GM23338 (cell line): ENCODE measurements around the gene SLC35F4. TPM values are rescaled to one million over a fixed set of nuclear protein-coding genes. Genes with fewer than 3 reads are reported as not detected.

ENCODE experiments used
- ATAC-seq: fragments of 200-7000 bp; cut with Tn5 transposase; 3 replicates; pipeline ENCODE4 v1.9.1; 2020
- DNase-seq: peaks from one replicate; pipeline ENCODE4 v3.0.0-alpha.2; 2015; ENCODE audit warnings: low spot score
- H2AFZ ChIP-seq: fragments of 200-600 bp; sonication (generic); 2 replicates; pipeline ENCODE4 v1.8.0; 2016; ENCODE audit warnings: antibody characterized with exemption, mild to moderate bottlenecking, moderate library complexity
- H3F3A ChIP-seq: fragments of 200-600 bp; sonication (generic); replicated peaks from 2 replicates; pipeline ENCODE4 v1.8.0; 2017; ENCODE audit warnings: antibody characterized with exemption, mixed run types, low read depth
- H3K27ac ChIP-seq: fragments of 200-600 bp; sonication (generic); 2 replicates; pipeline ENCODE4 v1.6.1; 2016; ENCODE audit warnings: low read depth
- H3K27me3 ChIP-seq: fragments of 200-600 bp; sonication (generic); 2 replicates; pipeline ENCODE4 v1.8.0; 2016; ENCODE audit warnings: mild to moderate bottlenecking, mixed run types, moderate library complexity; ENCODE audit not compliant: insufficient read depth
- H3K36me3 ChIP-seq: fragments of 200-600 bp; sonication (generic); 2 replicates; pipeline ENCODE4 v1.8.0; 2016; ENCODE audit warnings: mild to moderate bottlenecking; ENCODE audit not compliant: insufficient read depth
- H3K4me1 ChIP-seq: fragments of 200-600 bp; sonication (generic); 2 replicates; pipeline ENCODE4 v1.8.0; 2016; ENCODE audit warnings: mild to moderate bottlenecking, moderate library complexity; ENCODE audit not compliant: insufficient read depth
- H3K4me2 ChIP-seq: fragments of 200-600 bp; sonication (generic); 2 replicates; pipeline ENCODE4 v1.7.1; 2017; ENCODE audit warnings: mixed run types
- H3K4me3 ChIP-seq: fragments of 200-600 bp; sonication (generic); 2 replicates; pipeline ENCODE4 v1.6.1; 2016; ENCODE audit warnings: mixed run types
- H3K79me2 ChIP-seq: fragments of 200-600 bp; sonication (generic); replicated peaks from 2 replicates; pipeline ENCODE4 v1.8.0; 2017; ENCODE audit warnings: mild to moderate bottlenecking; ENCODE audit not compliant: insufficient read depth
- H3K9me2 ChIP-seq: fragments of 200-600 bp; sonication (generic); 2 replicates; pipeline ENCODE4 v1.8.0; 2017; ENCODE audit not compliant: insufficient read depth
- H4K20me1 ChIP-seq: fragments of 200-600 bp; sonication (generic); replicated peaks from 2 replicates; pipeline ENCODE4 v1.8.0; 2017; ENCODE audit warnings: mild to moderate bottlenecking; ENCODE audit not compliant: insufficient read depth
- H3K27ac Mint-ChIP-seq: 2 replicates; pipeline ENCODE4 v1.8.0; 2020; ENCODE audit warnings: inconsistent platforms, mild to moderate bottlenecking, moderate library complexity, mixed read lengths
- H3K27me3 Mint-ChIP-seq: 3 replicates; pipeline ENCODE4 v1.8.0; 2022; ENCODE audit warnings: low read depth, mild to moderate bottlenecking, moderate library complexity, mixed read lengths, inconsistent platforms; ENCODE audit not compliant: insufficient read depth, poor library complexity
- H3K36me3 Mint-ChIP-seq: 3 replicates; pipeline ENCODE4 v1.8.0; 2021; ENCODE audit warnings: low read depth, mild to moderate bottlenecking, inconsistent platforms, moderate library complexity, mixed read lengths
- H3K4me1 Mint-ChIP-seq: 3 replicates; pipeline ENCODE4 v1.8.0; 2020; ENCODE audit warnings: mild to moderate bottlenecking, inconsistent platforms, mixed read lengths
- H3K4me3 Mint-ChIP-seq: 3 replicates; pipeline ENCODE4 v1.8.0; 2021; ENCODE audit warnings: moderate library complexity, mild to moderate bottlenecking, inconsistent platforms, mixed read lengths
- H3K9me3 Mint-ChIP-seq: 3 replicates; pipeline ENCODE4 v1.8.0; 2020; ENCODE audit warnings: moderate library complexity, mild to moderate bottlenecking, inconsistent platforms, mixed read lengths
- CREB1 ChIP-seq: fragments of 250-450 bp; sonication (Bioruptor Pico); IDR thresholded peaks from 2 replicates; pipeline ENCODE4 v1.5.0; 2020; ENCODE audit warnings: low read depth, mild to moderate bottlenecking, moderate library complexity
- ETS1 ChIP-seq: IDR thresholded peaks from 2 replicates; pipeline ENCODE4 v1.6.1; 2016; ENCODE audit warnings: antibody characterized with exemption
- EZH2 ChIP-seq: fragments of 200-600 bp; sonication (generic); IDR thresholded peaks from one replicate; pipeline ENCODE4 v1.8.0; 2017; ENCODE audit warnings: antibody characterized with exemption, mild to moderate bottlenecking, low read depth; ENCODE audit not compliant: unreplicated experiment
- EZH2phosphoT487 ChIP-seq: fragments of 200-600 bp; sonication (generic); IDR thresholded peaks from one replicate; pipeline ENCODE4 v1.8.1; 2018; ENCODE audit warnings: antibody characterized with exemption; ENCODE audit not compliant: unreplicated experiment
- JUNB ChIP-seq: IDR thresholded peaks from one replicate; pipeline ENCODE4 v1.6.1; 2016; ENCODE audit warnings: antibody characterized with exemption; ENCODE audit not compliant: unreplicated experiment
- NANOG ChIP-seq: IDR thresholded peaks from 2 replicates; pipeline ENCODE4 v1.6.1; 2016; ENCODE audit warnings: antibody characterized with exemption, borderline replicate concordance
- POLR2AphosphoS5 ChIP-seq: IDR thresholded peaks from 2 replicates; pipeline ENCODE4 v1.6.1; 2016; ENCODE audit warnings: antibody characterized with exemption, low read depth
- REST ChIP-seq: IDR thresholded peaks from one replicate; pipeline ENCODE4 v1.6.1; 2018; ENCODE audit warnings: antibody characterized with exemption; ENCODE audit not compliant: unreplicated experiment
- STAT1 ChIP-seq: IDR thresholded peaks from one replicate; pipeline ENCODE4 v1.6.1; 2016; ENCODE audit warnings: antibody characterized with exemption; ENCODE audit not compliant: unreplicated experiment
- ZNF331 ChIP-seq: fragments of 250-450 bp; sonication (Bioruptor Pico); IDR thresholded peaks from 2 replicates; pipeline ENCODE4 v1.5.0; 2020; ENCODE audit warnings: low read depth, mild to moderate bottlenecking, moderate library complexity
- ZNF462 ChIP-seq: fragments of 250-450 bp; sonication (Bioruptor Pico); IDR thresholded peaks from 2 replicates; pipeline ENCODE4 v1.5.0; 2020; ENCODE audit warnings: mild to moderate bottlenecking, moderate library complexity
- polyA plus RNA-seq: library from polyadenylated mRNA; unstranded; fragments of >200 nt; fragmentation: Nextera tagmentation; extraction: Ambion mirVana; gene quantifications from 2 replicates; pipeline ENCODE4 v1.2.1, GENCODE V29; 2016
- total RNA-seq: library from RNA; depleted of rRNA; stranded (reverse); fragments of >200 nt; shearing (Covaris generic); gene quantifications from 2 replicates; pipeline ENCODE4 v1.2.3, GENCODE V29; 2014

SLC35F4 gene
- total and polyA plus RNA-seq, 2 experiments from 2014 or later: 0.10 TPM; not detected in 1

- no peaks in the 10 kb centered on the region for H3K27me3 ChIP-seq
- TF ChIP-seq ZNF331 (CRISPR knock-in tag) (no peak), ETS1 (no peak), POLR2AphosphoS5 (no peak), EZH2phosphoT487 (no peak), JUNB (no peak), STAT1 (no peak), EZH2 (no peak), CREB1 (CRISPR knock-in tag) (no peak), ZNF462 (CRISPR knock-in tag) (no peak), REST (no peak), NANOG (no peak)
- no peak overlapping the region for H3K27ac Mint-ChIP-seq
- no peak for ATAC-seq
- no peaks in the 10 kb centered on the region for H3K9me2 ChIP-seq
- H3K27ac ChIP-seq: no peak overlapping the region
- H3K79me2 ChIP-seq: no peaks in the 10 kb centered on the region
- peaks cover 3% of the 10 kb centered on the region for H3K27me3 Mint-ChIP-seq
- H3K4me3 Mint-ChIP-seq: no peak overlapping the region
- no peak for DNase-seq
- peaks cover 25% of the 10 kb centered on the region for H3K9me3 Mint-ChIP-seq
- H2AFZ ChIP-seq: no peak overlapping the region
- H4K20me1 ChIP-seq: no peaks in the 10 kb centered on the region
- no peak overlapping the region for H3K4me2 ChIP-seq
- peaks cover 15% of the 10 kb centered on the region for H3K36me3 Mint-ChIP-seq
- H3K4me3 ChIP-seq: no peak overlapping the region
- H3K36me3 ChIP-seq: peaks cover 3% of the 10 kb centered on the region; the same call in 1 of the 2 replicates
- H3F3A ChIP-seq: no peaks in the 10 kb centered on the region
- H3K4me1 Mint-ChIP-seq: no peaks in the 10 kb centered on the region
- H3K4me1 ChIP-seq: no peaks in the 10 kb centered on the region
Observed at GRCh38 chr14:57704763-57705162, 161.1 kb downstream of the SLC35F4 start.
